Right ventricle myocardium inferior (tissue), 1 donor: ENCODE results near the gene KLHL17. TPM values are rescaled to one million over a fixed set of nuclear protein-coding genes. Genes with fewer than 3 reads are reported as not detected.

Experiments
- ATAC-seq: fragments of 200-7000 bp; cut with Tn5 transposase; one replicate; pipeline ENCODE4 v1.9.1; 2020; ENCODE audit warnings: mild to moderate bottlenecking, moderate library complexity
- DNase-seq: peaks from one replicate; pipeline ENCODE4 v3.0.0; 2021; ENCODE audit errors: missing footprints
- intact Hi-C: fragments of 100-400 bp; cut with DNase I; formaldehyde crosslinking; loops from one replicate; pipeline ENCODE4 v1.11.0; 2022
- total RNA-seq: library from RNA; stranded (reverse); fragmentation: NEBNext Ultra II Directional; extraction: Animal tissue kit (Norgen Biotek cat#: 25700); gene quantifications from one replicate; pipeline ENCODE4 v1.2.1, GENCODE V29; 2021
- donor health status: DM: no; HTN: yes; CAD: no; lungs with severe emphysema.

The KLHL17 gene
- total RNA-seq, 1 donor from 2014 or later, result 7.0 TPM

GRCh38 chr1:962381-963300 lies 2.3 kb downstream of the KLHL17 start:
- DNase-seq (no peak), ATAC-seq (no peak)
- intact Hi-C loops, result no loop called here

- DNase-seq (no peak), ATAC-seq (no peak)
- intact Hi-C loops, result no loop called here
Observed at GRCh38 chr1:963301-963651, 2.9 kb downstream of the KLHL17 start.

- DNase-seq, result no peak
- intact Hi-C loops, result no loop called here
- ATAC-seq, result no peak
Observed at GRCh38 chr1:963746-964525, 3.6 kb downstream of the KLHL17 start.

GRCh38 chr1:964691-965525 lies 4.5 kb downstream of the KLHL17 start:
- no peak for DNase-seq
- ATAC-seq, result no peak
- intact Hi-C loops, result no loop called here

GRCh38 chr1:965526-966134 lies 5.2 kb downstream of the KLHL17 start:
- intact Hi-C loops, result no loop called here
- no peak for DNase-seq
- no peak for ATAC-seq

GRCh38 chr1:966135-966703 lies 5.8 kb downstream of the KLHL17 start, which contains the start of gene PLEKHN1:
Gene PLEKHN1 (plus strand): TSS chr1:966482. CDS start chr1:966532, 50 bp downstream.
- ATAC-seq, result peak; percentile 18
- intact Hi-C loops, result no loop called here
- no peak for DNase-seq

- DNase-seq, result peak; percentile 85
- intact Hi-C loops, result no loop called here
- ATAC-seq, result peak; percentile 55
Observed at GRCh38 chr1:966704-967300, 6.4 kb downstream of the KLHL17 start.

- DNase-seq, result no peak
- intact Hi-C loops, result no loop called here
- ATAC-seq, result no peak
Observed at GRCh38 chr1:967466-968343, 7.3 kb downstream of the KLHL17 start.

GRCh38 chr1:969260-969855 lies 9.0 kb downstream of the KLHL17 start:
- ATAC-seq, result no peak
- DNase-seq, result no peak
- intact Hi-C loops, result no loop called here

GRCh38 chr1:970242-970972 lies 10.0 kb downstream of the KLHL17 start:
- no peak for ATAC-seq
- no peak for DNase-seq
- intact Hi-C loops, result no loop called here

- ATAC-seq (no peak), DNase-seq (no peak)
- intact Hi-C loops, result no loop called here
Observed at GRCh38 chr1:970973-971730, 10.8 kb downstream of the KLHL17 start.

- intact Hi-C loops, result no loop called here
- DNase-seq (peak; percentile 55), ATAC-seq (no peak)
Observed at GRCh38 chr1:971751-972506, 11.5 kb downstream of the KLHL17 start.

GRCh38 chr1:972726-973458 lies 12.5 kb downstream of the KLHL17 start:
- DNase-seq (peak; percentile 64), ATAC-seq (peak; percentile 20)
- intact Hi-C loops, result no loop called here
